Activated CD8-positive, alpha-beta memory T cell treated with anti-CD3 and anti-CD28 coated beads for 24 hours (primary cell): ENCODE measurements around the gene ITGA1.
"Not testable (repeated sequence)": the region's sequence is repeated elsewhere in the genome, so short reads cannot be mapped to it uniquely, and the experiment has no call there.

Source experiments
- DNase-seq: peaks from one replicate; pipeline ENCODE4 v3.0.0-alpha.2; 2020

ITGA1 gene

GRCh38 chr5:52834320-52834719, 46.6 kb downstream of the ITGA1 start:
- no peak for DNase-seq

- DNase-seq, result no peak
Observed at GRCh38 chr5:52837068-52837467, 49.4 kb downstream of the ITGA1 start.

GRCh38 chr5:52837591-52838001, 49.9 kb downstream of the ITGA1 start:
- no peak for DNase-seq

- no peak for DNase-seq
Observed at GRCh38 chr5:52838326-52839015, 50.8 kb downstream of the ITGA1 start.

GRCh38 chr5:52839285-52839684, 51.6 kb downstream of the ITGA1 start:
- DNase-seq, result no peak

GRCh38 chr5:52840277-52841050, 52.7 kb downstream of the ITGA1 start:
- DNase-seq, result no peak

- no peak for DNase-seq
Observed at GRCh38 chr5:52841114-52841513, 53.4 kb downstream of the ITGA1 start.

- no peak for DNase-seq
Observed at GRCh38 chr5:52842111-52842510, 54.4 kb downstream of the ITGA1 start.

- DNase-seq, result no peak
Observed at GRCh38 chr5:52844885-52845284, 57.2 kb downstream of the ITGA1 start.

GRCh38 chr5:52846182-52846842, 58.6 kb downstream of the ITGA1 start:
- no peak for DNase-seq

- not testable (repeated sequence) for DNase-seq
Observed at GRCh38 chr5:52848688-52849087, 61.0 kb downstream of the ITGA1 start.

- DNase-seq, result no peak
Observed at GRCh38 chr5:52849544-52849943, 61.8 kb downstream of the ITGA1 start.

GRCh38 chr5:52853650-52854049, 65.9 kb downstream of the ITGA1 start:
- no peak for DNase-seq

- DNase-seq, result no peak
Observed at GRCh38 chr5:52854301-52854700, 66.6 kb downstream of the ITGA1 start.

GRCh38 chr5:52854949-52855348, 67.2 kb downstream of the ITGA1 start:
- no peak for DNase-seq

- DNase-seq, result no peak
Observed at GRCh38 chr5:52856564-52856963, 68.8 kb downstream of the ITGA1 start.

- no peak for DNase-seq
Observed at GRCh38 chr5:52859628-52860027, 71.9 kb downstream of the ITGA1 start.

GRCh38 chr5:52861368-52861767, 73.7 kb downstream of the ITGA1 start:
- no peak for DNase-seq

- no peak for DNase-seq
Observed at GRCh38 chr5:52863715-52864290, 76.1 kb downstream of the ITGA1 start.

- DNase-seq, result no peak
Observed at GRCh38 chr5:52864371-52864770, 76.7 kb downstream of the ITGA1 start.

- no peak for DNase-seq
Observed at GRCh38 chr5:52864884-52865283, 77.2 kb downstream of the ITGA1 start.

GRCh38 chr5:52865991-52866390, 78.3 kb downstream of the ITGA1 start:
- DNase-seq, result not testable (repeated sequence)

- no peak for DNase-seq
Observed at GRCh38 chr5:52867809-52868208, 80.1 kb downstream of the ITGA1 start.

- no peak for DNase-seq
Observed at GRCh38 chr5:52868417-52868816, 80.7 kb downstream of the ITGA1 start.
